ENCODE measurements around the gene TNFRSF11A. TPM values are rescaled to one million over a fixed set of nuclear protein-coding genes. Genes with fewer than 3 reads are reported as not detected.

TNFRSF11A gene
- total and polyA plus RNA-seq, 2 donors (not counting 1 experiment from before 2014, with no cell fraction given), result 0.01 to 1.7 TPM

- Mint-ChIP-seq H3K27ac (no peak overlapping the region), H3K27me3 (no peaks in the 10 kb centered on the region), H3K4me1 (no peaks in the 10 kb centered on the region), H3K4me3 (no peak overlapping the region), H3K9me3 (ENCODE audit: insufficient read depth) (no peaks in the 10 kb centered on the region)
- POLR2A ChIA-PET, result no interaction called here
- Histone ChIP-seq H3K4me1 (ENCODE audit: control insufficient read depth in 2 of 2, insufficient read depth in 2 of 2, low read length in 2 of 2) (no peaks in the 10 kb centered on the region), H3K27ac (ENCODE audit: low read length in 2 of 2) (no peak overlapping the region), H3K79me2 (ENCODE audit: control insufficient read depth, insufficient read depth, low read length) (no peaks in the 10 kb centered on the region), H3K36me3 (replicated peaks in 1 of 2; ENCODE audit: control extremely low read depth in 1 of 2, control insufficient read depth in 1 of 2, extremely low read depth in 1 of 2, insufficient read depth in 2 of 2, low read length in 1 of 2) (no peaks in the 10 kb centered on the region), H3K4me3 (ENCODE audit: control extremely low read depth in 1 of 5, extremely low read depth in 1 of 5, insufficient read depth in 1 of 5, low read depth in 2 of 5, low read length in 4 of 5) (no peak overlapping the region), H3K4me2 (replicated peaks; ENCODE audit: low read depth, low read length, poor library complexity, severe bottlenecking) (peak overlapping the region; percentile 8), H2AFZ (ENCODE audit: insufficient read depth, low read depth, low read length, poor library complexity, severe bottlenecking) (no peak overlapping the region), H3K27me3 (replicated peaks in 1 of 4; ENCODE audit: control extremely low read depth in 1 of 4, control insufficient read depth in 3 of 4, insufficient read depth in 4 of 4, low read length in 3 of 4) (no peaks in the 10 kb centered on the region), H3K9me3 (ENCODE audit: control extremely low read depth in 1 of 3, control insufficient read depth in 2 of 3, insufficient read depth in 1 of 3, low read length in 2 of 3) (no peaks in the 10 kb centered on the region), H4K20me1 (ENCODE audit: control insufficient read depth, insufficient read depth, low read length, poor library complexity, severe bottlenecking) (no peaks in the 10 kb centered on the region), H3K9ac (ENCODE audit: low read length) (no peak overlapping the region)
- CTCF ChIA-PET, result no interaction called here
- intact Hi-C loops (cut with micrococcal nuclease), result no loop called here
- no peak for DNase-seq
- no peak for TF ChIP-seq EZH2 (IDR thresholded peaks at IDR 0.05; ENCODE audit: borderline replicate concordance, insufficient read depth, low read depth, low read length, poor library complexity, severe bottlenecking)
- no peak for TF ChIP-seq CTCF (IDR thresholded peaks at IDR 0.05)
- WGBS (ENCODE audit: insufficient coverage), result 95% methylated on average over 46 of the region's 46 CpGs
- no peak for ATAC-seq (ENCODE audit: low read depth)
Measured at GRCh38 chr18:62384610-62385097, 59.5 kb downstream of the TNFRSF11A start.

GRCh38 chr18:62386091-62386490 is 61.0 kb downstream of the TNFRSF11A start:
- H3K79me2 ChIP-seq (ENCODE audit: control insufficient read depth, insufficient read depth, low read length), result no peaks in the 10 kb centered on the region
- H3K9ac ChIP-seq (ENCODE audit: low read length), result no peak overlapping the region
- CTCF ChIA-PET, result no interaction called here
- no peaks in the 10 kb centered on the region for H4K20me1 ChIP-seq (ENCODE audit: control insufficient read depth, insufficient read depth, low read length, poor library complexity, severe bottlenecking)
- no peaks in the 10 kb centered on the region for H3K36me3 ChIP-seq (replicated peaks in 1 of 2; ENCODE audit: control extremely low read depth in 1 of 2, control insufficient read depth in 1 of 2, extremely low read depth in 1 of 2, insufficient read depth in 2 of 2, low read length in 1 of 2)
- no peaks in the 10 kb centered on the region for H3K4me1 ChIP-seq (ENCODE audit: control insufficient read depth in 2 of 2, insufficient read depth in 2 of 2, low read length in 2 of 2)
- TF ChIP-seq CTCF (IDR thresholded peaks at IDR 0.05), result no peak
- TF ChIP-seq EZH2 (IDR thresholded peaks at IDR 0.05; ENCODE audit: borderline replicate concordance, insufficient read depth, low read depth, low read length, poor library complexity, severe bottlenecking), result no peak
- Mint-ChIP-seq H3K27me3 (no peaks in the 10 kb centered on the region), H3K4me1 (no peaks in the 10 kb centered on the region), H3K4me3 (no peak overlapping the region), H3K27ac (no peak overlapping the region), H3K9me3 (ENCODE audit: insufficient read depth) (no peaks in the 10 kb centered on the region)
- ATAC-seq (ENCODE audit: low read depth), result no peak
- no peaks in the 10 kb centered on the region for H3K27me3 ChIP-seq (replicated peaks in 1 of 4; ENCODE audit: control extremely low read depth in 1 of 4, control insufficient read depth in 3 of 4, insufficient read depth in 4 of 4, low read length in 3 of 4)
- no peak overlapping the region for H3K4me2 ChIP-seq (replicated peaks; ENCODE audit: low read depth, low read length, poor library complexity, severe bottlenecking)
- WGBS (ENCODE audit: insufficient coverage), result 100% methylated on average over 1 of the region's 5 CpGs
- POLR2A ChIA-PET, result no interaction called here
- H3K9me3 ChIP-seq (ENCODE audit: control extremely low read depth in 1 of 3, control insufficient read depth in 2 of 3, insufficient read depth in 1 of 3, low read length in 2 of 3), result no peaks in the 10 kb centered on the region
- intact Hi-C loops (cut with micrococcal nuclease), result no loop called here
- no peak for DNase-seq
- H3K27ac ChIP-seq (ENCODE audit: low read length in 2 of 2), result no peak overlapping the region
- no peak overlapping the region for H3K4me3 ChIP-seq (ENCODE audit: control extremely low read depth in 1 of 5, extremely low read depth in 1 of 5, insufficient read depth in 1 of 5, low read depth in 2 of 5, low read length in 4 of 5)
- H2AFZ ChIP-seq (ENCODE audit: insufficient read depth, low read depth, low read length, poor library complexity, severe bottlenecking), result no peak overlapping the region

Data from B cell (primary cell).